H1 (cell line): ENCODE results near the gene BCAR3. TPM values are rescaled to one million over a fixed set of nuclear protein-coding genes. Genes with fewer than 3 reads are reported as not detected.
A peak's percentile ranks its signal among the peaks of the same experiment; 100 is the strongest.

Source experiments
- CTCF ChIA-PET: fragments of 300-600 bp; sonication (Branson Sonifier 250); formaldehyde crosslinking; loops from one replicate; lab custom pipeline; 2021; ENCODE audit not compliant: partially characterized antibody; lab: Charles Lee
- POLR2A ChIA-PET: fragments of 300-600 bp; sonication (Branson Sonifier 250); formaldehyde crosslinking; loops from one replicate; lab custom pipeline; 2021; ENCODE audit warnings: inconsistent platforms; ENCODE audit not compliant: partially characterized antibody; lab: Charles Lee
- DNase-seq, 2 experiments: peaks; one replicate each; pipeline versions ENCODE4 v3.0.0 to v3.0.0-alpha.2; 2010 to 2022; ENCODE audit warnings: low spot score in 2 of 2, low read depth in 1 of 2, mixed read lengths in 1 of 2
- FAIRE-seq: peaks from 2 replicates; lab custom pipeline; 2011; peaks lifted over from hg19 to GRCh38; lab: Jason Lieb, UNC
- H2AFZ ChIP-seq: 2 replicates; pipeline ENCODE4 v1.8.1; 2012; ENCODE audit warnings: low read length, inconsistent platforms
- H2AK5ac ChIP-seq: 2 replicates; pipeline ENCODE4 v1.6.1; 2013; ENCODE audit warnings: low read depth, low read length
- H2BK120ac ChIP-seq: replicated peaks from 2 replicates; pipeline ENCODE3; 2013; ENCODE audit warnings: low read depth, low read length, inconsistent platforms
- H2BK12ac ChIP-seq: 2 replicates; pipeline ENCODE4 v1.6.1; 2013; ENCODE audit warnings: low read depth, low read length
- H2BK15ac ChIP-seq: 2 replicates; pipeline ENCODE4 v1.6.1; 2013; ENCODE audit warnings: low read length
- H2BK20ac ChIP-seq: 2 replicates; pipeline ENCODE4 v1.6.1; 2013; ENCODE audit warnings: low read length
- H2BK5ac ChIP-seq: 2 replicates; pipeline ENCODE4 v1.6.1; 2013; ENCODE audit warnings: low read depth, low read length
- H3K14ac ChIP-seq: 2 replicates; pipeline ENCODE4 v1.6.1; 2013; ENCODE audit warnings: inconsistent platforms; ENCODE audit not compliant: insufficient read length
- H3K18ac ChIP-seq: 2 replicates; pipeline ENCODE4 v1.6.1; 2013; ENCODE audit warnings: low read length; ENCODE audit errors: extremely low read depth
- H3K23ac ChIP-seq: 2 replicates; pipeline ENCODE4 v1.6.1; 2013; ENCODE audit warnings: inconsistent platforms; ENCODE audit not compliant: insufficient read length
- H3K23me2 ChIP-seq: 2 replicates; pipeline ENCODE4 v1.6.1; 2013; ENCODE audit warnings: low read depth, low read length
- H3K27ac ChIP-seq: 2 replicates; pipeline ENCODE4 v1.6.1; 2011; ENCODE audit warnings: low read depth, low read length, inconsistent platforms
- H3K27me3 ChIP-seq, 4 experiments: replicated peaks in 1 of 4; 1 replicate in 1 of 4; 2 replicates in 3 of 4; pipeline versions ENCODE4 v1.6.1 to v1.8.1; 2011 to 2013; ENCODE audit warnings: low read length in 3 of 4, mild to moderate bottlenecking in 3 of 4, inconsistent platforms in 2 of 4, mixed read lengths in 2 of 4, moderate library complexity in 1 of 4; ENCODE audit not compliant: control insufficient read depth in 3 of 4, insufficient read depth in 3 of 4; ENCODE audit errors: extremely low read depth in 1 of 4
- H3K36me3 ChIP-seq, 4 experiments: 2 replicates each; pipeline versions ENCODE4 v1.6.1 to v1.8.1; 2011 to 2013; ENCODE audit warnings: mild to moderate bottlenecking in 4 of 4, low read length in 3 of 4, moderate library complexity in 2 of 4, control low read depth in 1 of 4, inconsistent platforms in 1 of 4; ENCODE audit not compliant: insufficient read depth in 4 of 4, control insufficient read depth in 2 of 4
- H3K4ac ChIP-seq: replicated peaks from 2 replicates; pipeline ENCODE3; 2013; ENCODE audit warnings: low read length, low read depth, mixed read lengths, inconsistent platforms; ENCODE audit not compliant: insufficient read length
- H3K4me1 ChIP-seq, 4 experiments: replicated peaks in 1 of 4; 1 replicate in 1 of 4; 2 replicates in 3 of 4; pipeline versions ENCODE4 v1.6.1 to v1.8.1; 2011 to 2013; ENCODE audit warnings: low read length in 3 of 4, inconsistent platforms in 2 of 4, mixed read lengths in 1 of 4; ENCODE audit not compliant: insufficient read depth in 4 of 4, control insufficient read depth in 3 of 4
- H3K4me2 ChIP-seq, 2 experiments: 2 replicates each; pipeline versions ENCODE4 v1.6.1 to v1.8.1; 2011 to 2013; ENCODE audit warnings: low read depth in 2 of 2, low read length in 2 of 2, control low read depth in 1 of 2, inconsistent platforms in 1 of 2, mild to moderate bottlenecking in 1 of 2; ENCODE audit not compliant: insufficient read depth in 1 of 2
- H3K4me3 ChIP-seq, 4 experiments: fragments of 200-600, 300-600 bp in 1 of 4; sonication (generic), shearing (Covaris generic), sonication (Bioruptor Twin) in 1 of 4; 2 replicates each; pipeline versions ENCODE4 v1.5.1 to v1.8.1; 2011 to 2016; ENCODE audit warnings: low read length in 4 of 4, low read depth in 3 of 4, control low read depth in 2 of 4, inconsistent platforms in 2 of 4, mild to moderate bottlenecking in 2 of 4, mixed read lengths in 1 of 4, moderate library complexity in 1 of 4; ENCODE audit not compliant: insufficient read depth in 2 of 4; ENCODE audit errors: extremely low read depth in 1 of 4
- H3K56ac ChIP-seq: replicated peaks from 2 replicates; pipeline ENCODE3; 2013; ENCODE audit warnings: low read depth, mild to moderate bottlenecking, mixed read lengths, low read length, inconsistent platforms; ENCODE audit not compliant: insufficient read length
- H3K79me1 ChIP-seq: 2 replicates; pipeline ENCODE4 v1.6.1; 2013; ENCODE audit warnings: low read depth, low read length, control low read depth
- H3K79me2 ChIP-seq, 2 experiments: 2 replicates each; pipeline versions ENCODE4 v1.6.1 to v1.8.1; 2012 to 2013; ENCODE audit warnings: low read length in 2 of 2, mild to moderate bottlenecking in 2 of 2, inconsistent platforms in 1 of 2; ENCODE audit not compliant: insufficient read depth in 2 of 2, control insufficient read depth in 1 of 2
- H3K9ac ChIP-seq, 4 experiments: replicated peaks in 1 of 4; 1 replicate in 1 of 4; 2 replicates in 3 of 4; pipeline versions ENCODE4 v1.6.1 to v1.8.1; 2011 to 2013; ENCODE audit warnings: low read depth in 3 of 4, low read length in 3 of 4, control low read depth in 2 of 4, mild to moderate bottlenecking in 2 of 4, moderate library complexity in 2 of 4, inconsistent platforms in 1 of 4; ENCODE audit errors: extremely low read depth in 1 of 4
- H3K9me3 ChIP-seq, 2 experiments: 2 replicates each; pipeline versions ENCODE4 v1.6.1 to v1.8.1; 2012 to 2013; ENCODE audit warnings: mild to moderate bottlenecking in 2 of 2, moderate library complexity in 2 of 2, control low read depth in 1 of 2, inconsistent platforms in 1 of 2, low read depth in 1 of 2, low read length in 1 of 2, mixed read lengths in 1 of 2; ENCODE audit not compliant: insufficient read depth in 2 of 2
- H4K20me1 ChIP-seq, 2 experiments: replicated peaks in 1 of 2; 2 replicates each; pipeline versions ENCODE3 to v1.8.1; 2011 to 2013; ENCODE audit warnings: inconsistent platforms in 2 of 2, low read length in 2 of 2, mild to moderate bottlenecking in 1 of 2; ENCODE audit not compliant: insufficient read depth in 2 of 2, control insufficient read depth in 1 of 2
- H4K5ac ChIP-seq: 2 replicates; pipeline ENCODE4 v1.6.1; 2013; ENCODE audit warnings: low read length, low read depth, mixed read lengths, inconsistent platforms; ENCODE audit not compliant: insufficient read length
- H4K8ac ChIP-seq: 2 replicates; pipeline ENCODE4 v1.8.0; 2013; ENCODE audit warnings: mild to moderate bottlenecking, moderate library complexity, low read length, inconsistent platforms; ENCODE audit not compliant: insufficient read depth; ENCODE audit errors: extremely low read depth
- H4K91ac ChIP-seq: replicated peaks from 2 replicates; pipeline ENCODE3; 2013; ENCODE audit warnings: low read length, mixed read lengths, inconsistent platforms; ENCODE audit not compliant: insufficient read length
- GTF2F1 ChIP-seq: IDR thresholded peaks from 2 replicates; pipeline ENCODE4 v1.6.1; 2012; ENCODE audit warnings: low read depth, low read length, improper control_type of control experiment, borderline replicate concordance
- RAD21 ChIP-seq, 2 experiments: IDR thresholded peaks in 1 of 2; conservative IDR thresholded peaks in 1 of 2; 2 replicates each; pipeline ENCODE4 v1.6.1; 2011; ENCODE audit warnings: low read depth in 2 of 2, low read length in 2 of 2, improper control_type of control experiment in 1 of 2, inconsistent platforms in 1 of 2, mild to moderate bottlenecking in 1 of 2, moderate library complexity in 1 of 2
- WGBS, 2 experiments: shearing (Covaris generic) in 1 of 2; methylation state at CpG; one replicate each; pipeline versions ENCODE4 v1.1.6 to v1.1.7; 2013 to 2015; ENCODE audit warnings: low lambda C conversion rate in 2 of 2, mixed read lengths in 2 of 2, inconsistent platforms in 1 of 2, low coverage in 1 of 2, missing lambda C conversion rate in 1 of 2; ENCODE audit not compliant: insufficient replicate concordance in 2 of 2, insufficient coverage in 1 of 2, insufficient read length in 1 of 2; ENCODE audit errors: extremely low coverage in 1 of 2, missing lambda C conversion rate in 1 of 2; 5-methylcytosine and 5-hydroxymethylcytosine counted together
- polyA plus RNA-seq, 7 experiments: library from polyadenylated mRNA; depleted of rRNA in 3 of 7; stranded (reverse) in 5 of 7; unstranded in 2 of 7; fragments of >200 nt in 5 of 7; fragments of 200-250 nt in 2 of 7; gene quantifications; 1 replicate in 5 of 7; 2 replicates in 1 of 7; 4 replicates in 1 of 7; pipeline versions ENCODE4 v1.2.1 to v1.2.3, GENCODE V29; 2011 to 2013; ENCODE audit warnings: missing spikeins in 2 of 7, mixed read lengths in 2 of 7
- total RNA-seq: library from RNA; stranded (reverse); fragmentation: NEBNext Ultra II Directional; extraction: Animal tissue kit (Norgen Biotek cat#: 25700); gene quantifications from 2 replicates; pipeline ENCODE4 v1.2.1, GENCODE V29; 2021

Gene BCAR3
- total and polyA plus RNA-seq, 2 of the 8 experiments (the other 6 are each of a cell fraction or from before 2014, with no cell fraction given), result 5.6 to 9.2 TPM

DNA sequence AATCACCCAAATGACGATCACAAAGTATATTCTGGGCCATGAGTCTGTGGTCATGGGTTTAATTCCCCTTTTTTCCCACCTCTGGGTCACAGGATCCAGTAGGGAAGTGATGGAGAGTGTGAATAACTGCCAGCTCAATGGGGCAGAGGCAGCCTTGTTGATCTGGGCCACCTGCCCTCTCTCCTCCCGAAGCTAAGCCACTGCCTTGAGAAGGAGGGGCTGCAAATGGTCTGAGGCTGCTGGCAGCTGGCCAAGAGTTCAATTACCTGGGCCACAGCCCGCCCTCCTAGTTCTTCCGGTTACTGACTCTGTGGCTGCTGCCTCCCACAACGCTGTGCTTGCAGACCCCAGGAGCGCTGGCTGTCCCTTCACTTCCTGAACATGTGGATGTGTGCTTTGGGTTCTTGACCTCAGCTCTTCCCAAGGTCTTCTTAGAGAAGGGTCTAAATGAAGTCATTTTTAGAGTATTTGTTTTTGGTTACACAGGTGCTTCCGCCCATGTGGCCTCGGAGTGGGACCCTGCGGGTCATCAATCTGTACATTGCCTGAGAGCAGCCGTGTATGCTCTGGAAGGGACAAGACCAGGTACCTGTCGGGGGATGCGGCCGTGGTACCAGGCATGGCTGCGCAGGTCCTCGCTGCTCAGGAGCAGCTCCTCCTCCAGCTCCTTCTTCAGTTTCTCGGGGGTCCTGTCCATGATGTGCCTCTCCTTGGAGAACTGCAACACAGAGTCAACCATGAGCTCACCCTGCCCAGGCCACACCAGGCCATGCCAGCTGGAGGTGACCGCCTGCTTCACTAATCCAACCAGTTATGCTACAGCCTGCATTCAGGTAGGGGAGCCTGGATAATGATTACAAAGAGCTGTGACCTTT lies 89.7 kb downstream of the BCAR3 start:
- Histone ChIP-seq H3K4ac (no peak overlapping the region), H3K9me3 (no peaks in the 10 kb centered on the region), H4K91ac (no peak overlapping the region), H2BK12ac (no peak overlapping the region), H3K36me3 (peaks cover 0 to 4% (median 1%) of the 10 kb centered on the region in 4 experiments; a peak in 3 of 8 replicates), H2BK20ac (no peak overlapping the region), H3K56ac (no peak overlapping the region), H2BK5ac (no peak overlapping the region; the same call in 1 of the 2 replicates), H3K27me3 (no peaks in the 10 kb centered on the region), H3K4me1 (peaks cover 7 to 14% (median 8%) of the 10 kb centered on the region in 4 experiments; a peak in 6 of 7 replicates), H2BK15ac (no peak overlapping the region), H3K18ac (no peak overlapping the region), H3K14ac (no peak overlapping the region), H4K20me1 (peaks cover 0 to 4% of the 10 kb centered on the region in 2 experiments), H4K5ac (no peak overlapping the region), H3K79me2 (no peaks in the 10 kb centered on the region), H2AK5ac (no peak overlapping the region), H3K4me3 (no peak overlapping the region), H2AFZ (no peak overlapping the region), H2BK120ac (no peak overlapping the region), H3K27ac (no peak overlapping the region), H3K79me1 (0 out of 2 replicates have a peak, but pooled peaks cover 3% of the 10 kb centered on the region), H4K8ac (no peak overlapping the region), H3K23me2 (no peaks in the 10 kb centered on the region), H3K4me2 (no peak overlapping the region), H3K9ac (no peak overlapping the region), H3K23ac (no peak overlapping the region)
- TF ChIP-seq GTF2F1 (no peak), RAD21 (IDR thresholded peaks at IDR 0.05 in 1 of 2, conservative IDR thresholded peaks at IDR 0.05 in 1 of 2; ENCODE audit: low read depth in 2 of 2, low read length in 2 of 2) (peak in 1 of 2 experiments; percentile 0; a peak in 1 of 4 replicates)
- WGBS, 2 experiments, result 97% methylated on average over 17 of the region's 17 CpGs; no CpG with 5 or more reads in 1 of the 2 experiments
- ChIA-PET POLR2A (interaction anchor here (0.6 to 1.4 kb wide), 5 partner anchors 10 to 288 kb away, joined by 3 to 5 read pairs (median 4); partner anchors contain the start of gene DNTTIP2), CTCF (interaction anchor here (0.6 to 2.3 kb wide), 9 partner anchors 17 to 287 kb away, joined by 3 to 9 read pairs (median 4); no protein-coding TSS in a partner anchor)
- no peak for FAIRE-seq
- no peak for DNase-seq
